MM.1S (cell line): Measurements from ENCODE around the gene PTGDR2.

ENCODE experiments used
- EZH2 ChIP-seq: fragments of 300-600 bp; sonication (generic); optimal IDR thresholded peaks from 2 replicates; pipeline ENCODE3; 2017; ENCODE audit warnings: low read depth, mild to moderate bottlenecking, antibody characterized with exemption, low read length, mixed read lengths
- TF ChIP-seq, protein P1 (sequence below): fragments of 300-600 bp; sonication (generic); IDR thresholded peaks from 2 replicates; pipeline ENCODE4 v1.5.1; 2016; ENCODE audit warnings: antibody characterized with exemption, low read length, mixed read lengths

DNA sequence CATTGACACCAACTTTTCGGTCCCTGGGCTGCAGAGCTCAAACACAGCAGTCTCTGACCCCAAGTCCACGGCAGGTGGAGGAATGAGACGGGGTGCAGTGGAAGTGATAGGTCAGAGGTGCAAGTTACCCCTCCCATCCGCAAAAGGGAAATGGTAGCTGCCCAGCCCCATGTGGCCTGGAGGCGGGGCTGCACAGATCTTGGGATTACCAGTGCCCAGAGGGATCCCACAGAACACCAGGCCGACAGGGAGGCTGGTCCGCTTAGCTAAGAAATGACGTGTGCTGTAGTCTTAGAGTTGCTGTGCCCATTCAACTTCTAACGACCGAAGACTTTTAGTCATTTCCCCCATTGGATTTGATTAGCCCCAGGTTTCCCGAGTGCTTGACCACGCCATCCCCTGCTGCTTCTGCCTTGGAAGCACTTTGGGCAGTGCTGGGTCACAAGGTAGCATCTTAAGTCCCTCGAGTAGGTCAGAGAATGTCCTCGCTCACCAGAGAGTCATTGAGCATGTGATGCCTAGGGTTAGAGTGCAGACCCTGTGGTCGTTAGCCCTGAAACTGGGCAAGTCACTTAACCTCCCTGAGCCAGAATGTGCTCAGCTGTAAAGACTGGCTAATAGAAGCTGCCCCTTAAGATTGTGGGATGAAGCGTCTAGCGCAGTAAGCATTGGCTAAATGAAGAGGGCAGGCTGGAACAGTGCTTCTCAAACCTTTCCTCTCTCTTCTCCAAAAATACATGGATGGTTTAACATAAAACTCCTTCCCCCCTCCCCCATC is 4.2 kb downstream of the PTGDR2 start:
- TF ChIP-seq, protein P1, sequence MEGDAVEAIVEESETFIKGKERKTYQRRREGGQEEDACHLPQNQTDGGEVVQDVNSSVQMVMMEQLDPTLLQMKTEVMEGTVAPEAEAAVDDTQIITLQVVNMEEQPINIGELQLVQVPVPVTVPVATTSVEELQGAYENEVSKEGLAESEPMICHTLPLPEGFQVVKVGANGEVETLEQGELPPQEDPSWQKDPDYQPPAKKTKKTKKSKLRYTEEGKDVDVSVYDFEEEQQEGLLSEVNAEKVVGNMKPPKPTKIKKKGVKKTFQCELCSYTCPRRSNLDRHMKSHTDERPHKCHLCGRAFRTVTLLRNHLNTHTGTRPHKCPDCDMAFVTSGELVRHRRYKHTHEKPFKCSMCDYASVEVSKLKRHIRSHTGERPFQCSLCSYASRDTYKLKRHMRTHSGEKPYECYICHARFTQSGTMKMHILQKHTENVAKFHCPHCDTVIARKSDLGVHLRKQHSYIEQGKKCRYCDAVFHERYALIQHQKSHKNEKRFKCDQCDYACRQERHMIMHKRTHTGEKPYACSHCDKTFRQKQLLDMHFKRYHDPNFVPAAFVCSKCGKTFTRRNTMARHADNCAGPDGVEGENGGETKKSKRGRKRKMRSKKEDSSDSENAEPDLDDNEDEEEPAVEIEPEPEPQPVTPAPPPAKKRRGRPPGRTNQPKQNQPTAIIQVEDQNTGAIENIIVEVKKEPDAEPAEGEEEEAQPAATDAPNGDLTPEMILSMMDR: no peak
- TF ChIP-seq EZH2: no peak
